IPS-15b (cell line): ENCODE results near the gene ZNF10.

ENCODE experiments used
- H3K27me3 ChIP-seq: one replicate; pipeline ENCODE4 v1.6.1; 2013; ENCODE audit warnings: low read length; ENCODE audit not compliant: control insufficient read depth, insufficient read depth
- H3K36me3 ChIP-seq: one replicate; pipeline ENCODE4 v1.6.1; 2013; ENCODE audit warnings: low read length; ENCODE audit not compliant: control insufficient read depth, insufficient read depth
- H3K4me1 ChIP-seq: one replicate; pipeline ENCODE4 v1.6.1; 2013; ENCODE audit warnings: mild to moderate bottlenecking, low read length; ENCODE audit not compliant: control insufficient read depth, insufficient read depth
- H3K4me3 ChIP-seq: one replicate; pipeline ENCODE4 v1.5.1; 2013; ENCODE audit warnings: low read depth, low read length
- H3K9ac ChIP-seq: one replicate; pipeline ENCODE4 v1.6.1; 2013; ENCODE audit warnings: low read depth, mild to moderate bottlenecking, low read length
- H3K9me3 ChIP-seq: one replicate; pipeline ENCODE4 v1.6.1; 2013; ENCODE audit warnings: mild to moderate bottlenecking, low read length; ENCODE audit not compliant: control insufficient read depth, insufficient read depth

Gene ZNF10

DNA sequence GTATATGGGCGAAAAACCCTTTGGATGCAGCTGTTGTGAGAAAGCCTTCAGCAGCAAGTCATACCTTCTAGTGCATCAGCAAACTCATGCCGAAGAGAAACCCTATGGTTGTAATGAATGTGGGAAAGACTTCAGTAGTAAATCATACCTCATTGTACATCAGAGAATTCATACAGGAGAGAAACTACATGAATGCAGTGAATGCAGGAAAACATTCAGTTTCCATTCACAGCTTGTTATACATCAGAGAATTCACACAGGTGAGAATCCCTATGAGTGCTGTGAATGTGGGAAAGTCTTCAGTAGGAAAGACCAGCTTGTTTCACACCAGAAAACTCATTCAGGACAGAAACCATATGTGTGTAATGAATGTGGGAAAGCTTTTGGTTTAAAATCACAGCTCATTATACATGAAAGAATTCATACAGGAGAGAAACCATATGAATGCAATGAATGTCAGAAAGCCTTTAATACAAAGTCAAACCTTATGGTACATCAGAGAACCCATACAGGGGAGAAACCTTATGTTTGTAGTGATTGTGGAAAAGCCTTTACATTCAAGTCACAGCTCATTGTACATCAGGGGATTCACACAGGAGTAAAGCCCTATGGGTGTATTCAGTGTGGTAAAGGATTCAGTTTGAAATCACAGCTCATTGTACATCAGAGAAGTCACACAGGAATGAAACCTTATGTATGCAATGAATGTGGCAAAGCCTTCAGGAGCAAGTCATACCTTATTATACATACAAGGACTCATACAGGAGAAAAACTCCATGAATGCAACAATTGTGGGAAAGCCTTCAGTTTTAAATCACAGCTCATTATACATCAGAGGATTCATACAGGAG lies 72.3 kb downstream of the ZNF10 start:
- Histone ChIP-seq H3K36me3 (peaks cover 26% of the 10 kb centered on the region), H3K4me1 (no peaks in the 10 kb centered on the region), H3K9me3 (peaks cover 61% of the 10 kb centered on the region), H3K4me3 (no peak overlapping the region), H3K9ac (no peak overlapping the region), H3K27me3 (no peaks in the 10 kb centered on the region)

DNA sequence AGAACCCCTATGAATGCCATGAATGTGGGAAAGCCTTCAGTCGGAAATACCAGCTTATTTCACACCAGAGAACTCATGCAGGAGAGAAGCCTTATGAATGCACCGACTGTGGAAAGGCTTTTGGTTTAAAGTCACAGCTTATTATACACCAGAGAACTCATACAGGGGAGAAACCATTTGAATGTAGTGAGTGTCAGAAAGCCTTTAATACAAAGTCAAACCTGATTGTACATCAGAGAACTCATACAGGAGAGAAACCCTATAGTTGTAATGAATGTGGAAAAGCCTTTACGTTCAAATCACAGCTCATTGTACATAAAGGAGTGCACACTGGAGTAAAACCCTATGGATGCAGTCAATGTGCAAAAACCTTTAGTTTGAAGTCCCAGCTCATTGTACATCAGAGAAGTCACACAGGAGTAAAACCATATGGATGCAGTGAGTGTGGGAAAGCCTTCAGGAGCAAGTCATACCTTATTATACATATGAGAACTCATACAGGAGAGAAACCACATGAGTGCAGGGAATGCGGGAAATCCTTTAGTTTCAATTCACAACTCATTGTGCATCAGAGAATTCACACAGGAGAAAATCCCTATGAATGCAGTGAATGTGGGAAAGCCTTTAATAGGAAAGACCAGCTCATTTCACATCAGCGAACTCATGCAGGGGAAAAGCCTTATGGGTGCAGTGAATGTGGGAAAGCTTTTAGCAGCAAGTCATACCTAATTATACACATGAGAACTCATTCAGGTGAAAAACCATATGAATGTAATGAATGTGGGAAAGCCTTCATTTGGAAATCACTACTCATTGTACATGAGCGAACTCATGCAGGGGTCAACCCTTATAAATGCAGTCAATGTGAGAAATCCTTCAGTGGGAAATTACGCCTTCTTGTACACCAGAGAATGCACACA lies 73.2 kb downstream of the ZNF10 start:
- Histone ChIP-seq H3K36me3 (peaks cover 26% of the 10 kb centered on the region), H3K4me3 (peak overlapping the region; percentile 4), H3K27me3 (no peaks in the 10 kb centered on the region), H3K4me1 (no peaks in the 10 kb centered on the region), H3K9me3 (peaks cover 64% of the 10 kb centered on the region), H3K9ac (no peak overlapping the region)

DNA sequence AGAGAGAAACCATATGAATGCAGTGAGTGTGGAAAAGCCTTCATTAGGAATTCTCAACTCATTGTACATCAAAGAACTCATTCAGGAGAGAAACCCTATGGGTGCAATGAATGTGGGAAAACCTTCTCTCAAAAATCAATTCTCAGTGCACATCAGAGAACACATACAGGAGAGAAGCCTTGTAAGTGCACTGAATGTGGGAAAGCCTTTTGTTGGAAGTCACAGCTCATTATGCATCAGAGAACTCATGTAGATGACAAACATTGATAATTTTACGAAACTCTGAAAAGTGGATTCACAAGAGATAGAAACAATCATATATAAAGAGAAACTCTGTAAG lies 73.8 kb downstream of the ZNF10 start:
- H3K9ac ChIP-seq = no peak overlapping the region
- peaks cover 26% of the 10 kb centered on the region for H3K36me3 ChIP-seq
- no peaks in the 10 kb centered on the region for H3K27me3 ChIP-seq
- no peaks in the 10 kb centered on the region for H3K4me1 ChIP-seq
- H3K9me3 ChIP-seq = peaks cover 64% of the 10 kb centered on the region
- peak overlapping the region; percentile 4 for H3K4me3 ChIP-seq

DNA sequence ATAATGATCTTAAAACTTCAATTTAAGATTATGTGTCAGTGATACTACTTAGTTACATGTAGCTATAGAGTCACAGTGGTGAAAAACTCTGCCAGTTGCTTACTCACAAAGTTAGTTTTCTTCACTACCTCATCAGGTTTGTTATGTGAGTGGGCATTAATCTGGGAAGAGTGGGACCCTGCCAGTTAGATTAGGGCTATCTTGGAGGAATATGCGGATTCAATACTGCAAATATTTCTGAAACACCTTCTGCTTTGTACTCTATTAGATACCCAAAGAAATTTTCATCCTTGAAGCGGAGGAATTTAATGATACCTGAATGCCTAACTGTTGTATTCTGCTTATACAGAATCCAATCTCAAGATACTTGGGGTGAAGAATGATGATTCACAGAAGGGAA lies 76.0 kb downstream of the ZNF10 start:
- no peaks in the 10 kb centered on the region for H3K27me3 ChIP-seq
- H3K4me3 ChIP-seq = no peak overlapping the region
- no peaks in the 10 kb centered on the region for H3K4me1 ChIP-seq
- peaks cover 23% of the 10 kb centered on the region for H3K36me3 ChIP-seq
- no peak overlapping the region for H3K9ac ChIP-seq
- H3K9me3 ChIP-seq = peaks cover 68% of the 10 kb centered on the region
